Ovary (tissue), 9 donors: ENCODE results near the gene OPCML. TPM values are rescaled to one million over a fixed set of nuclear protein-coding genes. Genes with fewer than 3 reads are reported as not detected.

Source experiments
- DNase-seq, 5 donors: peaks; one replicate each; pipeline ENCODE4 v3.0.0-alpha.2; 2019 to 2020
- H3K27ac ChIP-seq, 2 donors: fragments of 200-600 bp; one replicate each; pipeline versions ENCODE4 v1.5.1 to v1.8.0; 2019 to 2022
- H3K27me3 ChIP-seq: fragments of 200-600 bp; one replicate; pipeline ENCODE4 v1.8.0; 2022
- H3K36me3 ChIP-seq: fragments of 200-600 bp; sonication (generic); one replicate; pipeline ENCODE4 v1.5.1; 2019
- H3K4me1 ChIP-seq: one replicate; pipeline ENCODE4 v1.8.1; 2013; ENCODE audit warnings: mild to moderate bottlenecking, moderate library complexity; ENCODE audit not compliant: insufficient read depth
- H3K4me3 ChIP-seq: fragments of 200-600 bp; sonication (generic); one replicate; pipeline ENCODE4 v1.5.1; 2017
- H3K9me3 ChIP-seq, 2 donors: fragments of 200-600 bp in 1 of 2; sonication (generic) in 1 of 2; one replicate each; pipeline versions ENCODE4 v1.5.1 to v1.8.1; 2013 to 2019; ENCODE audit warnings: mild to moderate bottlenecking in 1 of 2, moderate library complexity in 1 of 2
- CTCF ChIP-seq, 3 donors: fragments of 450-650 bp in 2 of 3; fragments of 200-600 bp in 1 of 3; IDR thresholded peaks; one replicate each; pipeline versions ENCODE4 v1.5.1 to v1.8.0; 2016 to 2022; ENCODE audit warnings: antibody characterized with exemption in 3 of 3, mild to moderate bottlenecking in 1 of 3
- EP300 ChIP-seq: sonication (generic); formaldehyde crosslinking; IDR thresholded peaks from one replicate; pipeline ENCODE4 v1.6.1; 2017; ENCODE audit warnings: antibody characterized with exemption
- POLR2A ChIP-seq: fragments of 450-650 bp; IDR thresholded peaks from one replicate; pipeline ENCODE4 v1.6.1; 2017; ENCODE audit warnings: antibody characterized with exemption, mild to moderate bottlenecking, moderate library complexity
- WGBS, 3 donors: extraction: QIAGEN DNeasy Blood & Tissue Kit in 1 of 3; methylation state at CpG; one replicate each; pipeline versions ENCODE4 v1.1.5 to v1.1.7; 2013 to 2017; 5-methylcytosine and 5-hydroxymethylcytosine counted together
- intact Hi-C, 4 donors: fragments of 100-400 bp; cut with DNase I; formaldehyde crosslinking; loops; one replicate each; pipeline versions ENCODE4 v1.11.0 to v1.15.1; 2022 to 2023
- polyA plus RNA-seq, 2 donors: library from polyadenylated mRNA; stranded (reverse); fragments of 200-250 nt in 1 of 2; fragments of 350-450 nt in 1 of 2; fragmentation: Illumina TruSeq in 1 of 2; extraction: RNeasy Lipid Tissue Mini Kit (QIAGEN cat#74804) in 1 of 2; gene quantifications; one replicate each; pipeline ENCODE4 v1.2.3, GENCODE V29; 2013 to 2014
- total RNA-seq, 7 donors: library from RNA; depleted of rRNA in 2 of 7; stranded (reverse); fragments of >200 nt in 2 of 7; fragmentation: NEBNext Ultra II Directional in 3 of 7; extraction: Animal tissue kit (Norgen Biotek cat#: 25700) in 3 of 7; gene quantifications; one replicate each; pipeline versions ENCODE4 v1.1.0 to v1.2.4, GENCODE V29; 2016 to 2023
- donor health status: DM: no; HTN: no; CAD: no; lungs with moderate emphysema.
- donor health status: DM: no; HTN: no; CAD: no.
- donor health status: Bipolar disorder and iron deficiency.
- donor health status: DM: yes; HTN: yes; CAD: no.
- donor health status: DM: no; HTN: no; CAD: no.
- donor health status: DM: yes; HTN: yes; CAD: no.

The OPCML gene
- total and polyA plus RNA-seq, 9 donors = under 0.01 to 2.8 (median 0.32) TPM; not detected in 2

DNA sequence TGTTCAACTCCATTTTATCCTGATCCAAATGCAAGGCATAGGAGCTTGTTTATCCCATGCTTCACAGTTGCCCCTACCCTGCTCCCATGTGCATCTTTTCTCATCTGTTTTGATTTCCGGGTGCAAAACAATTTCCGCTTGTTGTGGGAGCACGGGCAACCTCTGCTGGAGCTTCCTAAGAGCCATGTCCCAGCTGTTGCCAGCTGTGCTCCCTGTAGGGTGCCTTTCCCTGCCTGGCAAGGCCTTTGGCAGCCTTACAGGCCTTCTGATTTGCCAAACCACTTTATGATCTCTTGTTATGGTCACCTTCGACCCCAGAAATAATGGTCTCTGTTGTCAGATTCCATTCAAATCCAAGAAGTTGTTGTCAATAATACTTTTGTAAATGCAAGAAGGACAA lies 1038.5 kb downstream of the OPCML start:
- Histone ChIP-seq H3K4me1 (no peaks in the 10 kb centered on the region), H3K27me3 (no peaks in the 10 kb centered on the region), H3K9me3 (no peaks in the 10 kb centered on the region), H3K4me3 (no peak overlapping the region), H3K36me3 (no peaks in the 10 kb centered on the region), H3K27ac (no peak overlapping the region)
- WGBS, 3 donors = 26 to 39% (median 28%) methylated on average over 4 of the region's 4 CpGs
- DNase-seq = no peak
- intact Hi-C loops = no loop called here
- TF ChIP-seq EP300 = no peak
- no peak for TF ChIP-seq CTCF (IDR thresholded peaks at IDR 0.05)
- TF ChIP-seq POLR2A = no peak

DNA sequence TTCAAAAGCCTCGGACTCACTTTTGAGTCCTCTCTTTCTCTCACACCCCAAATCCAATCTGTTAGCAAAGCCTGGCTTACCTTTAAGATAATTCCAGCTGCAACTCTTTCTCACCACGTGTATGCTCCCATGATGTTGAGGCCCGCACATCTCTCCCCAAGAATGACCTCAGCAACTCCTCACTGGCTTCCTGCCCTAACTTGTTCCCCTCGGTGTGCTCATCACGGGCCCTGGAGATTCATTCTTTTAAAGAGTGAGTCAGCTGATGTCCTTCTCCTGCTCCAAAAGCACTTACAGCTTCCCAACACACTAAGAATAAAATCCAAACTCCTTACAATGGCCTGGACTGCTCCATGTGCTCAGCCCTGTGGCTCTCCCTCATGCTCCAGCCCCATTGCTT lies 1041.3 kb downstream of the OPCML start:
- Histone ChIP-seq H3K9me3 (no peaks in the 10 kb centered on the region), H3K4me3 (no peak overlapping the region), H3K4me1 (no peaks in the 10 kb centered on the region), H3K36me3 (no peaks in the 10 kb centered on the region), H3K27me3 (no peaks in the 10 kb centered on the region), H3K27ac (no peak overlapping the region)
- 41 to 42% (median 41%) methylated on average over 5 of the region's 5 CpGs for WGBS, 3 donors
- intact Hi-C loops = no loop called here
- no peak for DNase-seq
- TF ChIP-seq EP300 = no peak
- no peak for TF ChIP-seq CTCF (IDR thresholded peaks at IDR 0.05)
- TF ChIP-seq POLR2A = no peak

DNA sequence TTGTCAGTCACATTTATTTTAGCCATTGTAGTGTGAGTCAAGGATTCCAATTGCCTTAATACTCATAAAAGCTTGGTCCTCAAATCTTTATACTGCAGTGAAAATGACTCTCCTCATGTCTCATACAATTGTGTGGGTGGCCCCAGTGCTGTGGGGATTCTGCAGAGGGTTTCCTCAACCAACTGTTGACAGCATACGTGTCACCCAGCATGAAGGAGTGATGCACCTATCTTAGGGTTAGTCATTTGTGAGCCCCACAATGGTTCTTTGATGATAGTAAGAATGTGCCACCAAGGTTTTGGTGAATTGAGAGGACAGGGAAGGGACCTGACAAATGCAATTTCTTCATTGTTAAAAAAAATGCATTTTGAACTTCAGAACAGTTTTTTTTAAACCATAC lies 1046.2 kb downstream of the OPCML start:
- Histone ChIP-seq H3K27ac (no peak overlapping the region), H3K27me3 (no peaks in the 10 kb centered on the region), H3K36me3 (no peaks in the 10 kb centered on the region), H3K4me1 (no peaks in the 10 kb centered on the region), H3K4me3 (no peak overlapping the region), H3K9me3 (no peaks in the 10 kb centered on the region)
- no peak for DNase-seq
- no peak for TF ChIP-seq EP300
- TF ChIP-seq POLR2A = no peak
- TF ChIP-seq CTCF (IDR thresholded peaks at IDR 0.05) = no peak
- intact Hi-C loops = no loop called here
- 83 to 96% (median 95%) methylated on average over 1 of the region's 1 CpG for WGBS, 3 donors

DNA sequence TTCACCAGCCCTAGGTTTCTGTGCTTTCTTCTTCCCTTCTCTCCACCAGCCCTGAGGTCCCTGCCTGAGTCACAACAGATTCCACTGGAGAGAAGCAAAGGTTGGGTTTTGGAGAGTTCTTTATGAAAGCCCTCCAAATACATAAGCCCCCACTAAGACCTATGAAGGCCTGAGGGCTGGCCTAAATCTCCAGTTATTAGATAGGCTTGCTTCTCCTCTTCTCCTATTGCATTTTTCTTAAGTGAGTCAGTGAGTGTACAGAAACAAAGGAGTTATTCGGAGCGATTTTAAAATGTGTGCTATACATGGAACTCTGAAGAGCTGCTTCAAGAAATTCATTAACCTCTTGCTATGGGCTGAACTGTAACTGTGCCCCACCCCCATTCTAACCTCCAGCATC lies 1057.3 kb downstream of the OPCML start:
- Histone ChIP-seq H3K27ac (no peak overlapping the region), H3K36me3 (no peaks in the 10 kb centered on the region), H3K4me3 (no peak overlapping the region), H3K9me3 (no peaks in the 10 kb centered on the region), H3K4me1 (no peaks in the 10 kb centered on the region), H3K27me3 (no peaks in the 10 kb centered on the region)
- TF ChIP-seq POLR2A (no peak), EP300 (no peak), CTCF (IDR thresholded peaks at IDR 0.05) (no peak)
- DNase-seq = no peak
- intact Hi-C loops = no loop called here
- WGBS, 3 donors = 52 to 80% (median 64%) methylated on average over 2 of the region's 2 CpGs
